Fibroblast of skin of back (primary cell): ENCODE measurements around the gene CDH13.

Experiments
- DNase-seq: peaks from one replicate; pipeline ENCODE4 v3.0.0-alpha.2; 2013

Gene CDH13

DNA sequence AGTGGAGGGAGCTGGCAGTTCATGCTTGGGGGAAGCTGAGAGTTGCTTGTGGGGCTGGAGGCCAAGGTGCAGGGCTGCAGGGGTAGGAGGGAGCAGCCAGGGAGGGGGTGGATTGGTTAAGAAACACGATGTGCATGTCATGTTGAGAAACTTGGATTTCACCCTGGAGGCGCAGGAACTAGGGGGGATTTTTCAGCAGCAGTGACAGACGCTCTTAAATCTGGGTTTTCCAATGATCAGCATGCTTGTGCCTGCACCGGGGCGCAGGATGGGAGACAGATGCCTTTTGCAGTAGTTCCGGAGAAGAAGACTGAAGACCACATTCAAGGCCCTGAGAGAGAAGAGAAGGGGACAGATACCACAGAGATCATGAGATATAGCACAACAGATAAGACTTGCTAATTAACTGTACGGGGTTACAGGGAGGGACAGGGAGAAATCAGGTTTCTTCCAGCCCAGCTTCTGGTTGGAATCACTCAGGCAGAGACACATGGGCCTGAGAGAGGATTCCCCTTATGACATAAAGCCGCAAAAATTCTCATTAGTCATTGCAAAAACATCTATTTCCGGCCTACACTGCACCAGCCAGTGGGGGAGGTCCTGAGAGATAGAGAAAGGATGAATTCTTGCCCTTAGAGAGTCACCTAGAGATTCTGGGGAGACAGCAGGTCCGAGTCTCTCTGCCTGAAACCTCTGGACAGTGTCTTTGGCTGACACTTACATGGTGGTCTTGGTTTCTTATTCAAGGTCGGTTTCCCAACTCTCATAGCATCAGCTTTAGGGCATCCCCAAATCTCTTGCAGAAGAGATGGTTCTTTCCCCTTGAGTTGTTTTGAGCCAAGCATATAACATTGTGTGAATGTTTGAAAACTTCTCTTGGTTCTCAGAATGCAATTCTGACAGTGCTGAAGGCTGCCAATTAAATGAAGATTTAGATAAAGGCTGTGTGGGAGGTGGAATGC is 27.1 kb downstream of the CDH13 start:
- peak; percentile 97 for DNase-seq

DNA sequence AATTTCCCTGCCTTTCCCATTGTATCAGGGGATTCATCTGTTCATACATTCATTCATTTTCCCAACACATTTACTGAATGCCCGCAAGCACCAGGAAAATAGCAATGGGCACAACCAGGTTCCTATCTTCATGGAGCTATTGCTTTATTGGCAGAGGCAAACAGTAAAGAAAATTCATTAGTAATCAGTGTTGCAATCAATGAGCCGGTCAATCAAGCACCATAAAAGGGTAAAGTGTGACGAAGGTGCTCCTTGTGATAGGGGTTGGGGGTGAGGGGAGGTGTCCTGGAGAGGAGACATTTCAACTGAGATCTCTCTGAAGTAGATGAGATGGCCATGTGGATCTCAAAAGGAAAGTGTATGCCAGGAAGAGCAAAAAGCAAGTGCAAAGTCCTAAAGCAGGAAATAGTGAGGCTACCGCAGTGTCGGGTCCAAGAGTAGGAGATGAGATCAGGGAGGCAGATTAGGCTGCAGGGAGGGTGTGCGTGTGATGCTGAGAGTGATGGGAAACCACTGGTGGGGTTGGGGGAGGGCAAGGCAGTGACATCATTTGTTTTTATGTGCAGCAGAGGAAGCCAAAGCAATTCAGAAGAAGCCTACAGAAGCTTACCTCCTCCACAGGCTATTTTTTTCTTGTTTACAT is 28.4 kb downstream of the CDH13 start:
- peak; percentile 95 for DNase-seq

DNA sequence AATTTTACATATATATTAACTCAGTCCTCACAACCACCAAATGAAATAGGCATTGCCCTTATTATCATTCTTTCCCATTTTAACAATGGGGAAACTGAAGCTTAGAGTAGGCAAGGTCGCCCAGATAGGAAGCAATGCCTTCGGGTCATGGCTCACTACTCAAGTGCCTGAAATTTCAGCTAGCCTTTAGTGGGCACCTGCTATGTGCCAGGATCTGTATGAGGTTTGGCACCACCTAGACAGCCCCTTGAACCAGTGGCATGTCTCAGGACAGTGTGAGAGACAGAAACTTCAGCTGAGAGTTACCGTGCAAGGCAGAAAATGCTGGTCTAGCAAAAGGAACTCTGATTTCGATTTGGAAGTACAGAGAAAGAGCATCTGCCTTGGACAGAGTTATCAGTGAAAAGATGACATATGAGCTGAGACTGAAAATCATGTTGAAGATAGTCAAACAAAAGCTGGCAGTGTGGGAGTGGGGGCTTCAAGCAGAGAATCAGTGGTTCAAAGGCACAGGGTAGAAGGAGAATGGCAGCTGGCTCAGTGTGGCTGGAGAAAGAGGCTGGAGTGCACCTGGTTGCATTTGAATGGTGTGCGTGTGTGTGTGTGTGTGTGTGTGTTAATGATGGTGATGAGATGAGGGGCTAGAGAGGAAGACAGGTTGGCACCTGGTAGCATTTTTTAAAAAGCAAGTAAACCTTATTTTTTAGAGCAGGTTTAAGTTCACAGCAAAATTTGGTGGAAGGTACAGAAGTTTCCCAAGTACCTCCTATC is 29.1 kb downstream of the CDH13 start:
- no peak for DNase-seq

DNA sequence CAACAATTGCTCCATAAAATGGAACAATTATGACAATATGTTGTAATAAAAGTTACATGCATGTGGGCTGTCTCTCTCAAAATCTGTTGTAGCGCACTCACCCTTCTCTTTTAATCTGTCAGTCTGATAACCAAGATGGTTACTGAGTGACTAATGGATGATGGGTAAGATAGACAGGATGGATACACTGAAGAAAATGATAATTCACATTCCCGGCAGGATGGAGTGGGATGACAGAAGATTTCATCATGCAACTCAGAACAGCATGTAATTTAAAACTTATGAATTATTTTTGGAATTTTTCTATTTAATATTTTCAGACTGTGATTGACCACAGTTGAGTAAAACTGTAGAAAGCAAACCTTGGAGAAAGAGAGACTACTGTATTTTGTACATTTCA is 30.5 kb downstream of the CDH13 start:
- peak; percentile 96 for DNase-seq

DNA sequence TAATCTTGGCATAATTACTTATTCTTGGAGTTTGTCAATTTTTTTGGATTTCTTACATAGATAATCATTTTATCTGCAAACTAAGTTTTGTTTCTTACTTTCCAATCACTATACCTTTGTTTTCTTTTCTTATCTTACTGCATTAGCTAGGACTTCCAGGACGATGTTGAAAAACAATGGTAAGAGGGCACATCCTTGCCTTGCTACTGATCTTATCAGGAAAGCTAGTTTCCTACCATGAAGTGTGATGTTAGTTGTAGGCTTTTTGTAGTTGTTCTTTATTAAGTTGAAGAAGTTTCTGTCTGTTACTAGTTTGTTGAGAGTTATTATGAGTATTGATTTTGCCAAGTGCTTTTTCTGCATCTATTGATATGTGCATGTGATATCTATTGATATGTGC is 31.0 kb downstream of the CDH13 start:
- DNase-seq = no peak

DNA sequence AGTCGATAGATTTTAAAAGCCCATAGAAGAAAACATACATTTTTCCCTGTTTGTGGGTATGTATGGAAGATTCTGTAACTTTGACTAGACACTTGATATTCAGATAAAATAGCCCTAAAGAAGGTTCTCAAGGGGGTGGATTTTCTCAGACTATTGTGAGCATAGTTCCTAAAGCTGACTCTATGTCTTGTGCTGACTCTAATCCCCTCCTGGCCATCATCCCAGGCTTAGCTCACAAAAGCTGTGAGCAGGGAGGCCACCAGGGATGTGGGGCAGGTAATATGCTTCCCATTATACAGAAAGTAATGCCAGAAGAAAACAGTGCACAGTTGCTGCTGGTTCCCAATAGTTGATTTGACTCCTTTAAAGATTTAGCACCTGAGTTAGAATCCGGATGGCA is 32.0 kb downstream of the CDH13 start:
- peak; percentile 37 for DNase-seq

DNA sequence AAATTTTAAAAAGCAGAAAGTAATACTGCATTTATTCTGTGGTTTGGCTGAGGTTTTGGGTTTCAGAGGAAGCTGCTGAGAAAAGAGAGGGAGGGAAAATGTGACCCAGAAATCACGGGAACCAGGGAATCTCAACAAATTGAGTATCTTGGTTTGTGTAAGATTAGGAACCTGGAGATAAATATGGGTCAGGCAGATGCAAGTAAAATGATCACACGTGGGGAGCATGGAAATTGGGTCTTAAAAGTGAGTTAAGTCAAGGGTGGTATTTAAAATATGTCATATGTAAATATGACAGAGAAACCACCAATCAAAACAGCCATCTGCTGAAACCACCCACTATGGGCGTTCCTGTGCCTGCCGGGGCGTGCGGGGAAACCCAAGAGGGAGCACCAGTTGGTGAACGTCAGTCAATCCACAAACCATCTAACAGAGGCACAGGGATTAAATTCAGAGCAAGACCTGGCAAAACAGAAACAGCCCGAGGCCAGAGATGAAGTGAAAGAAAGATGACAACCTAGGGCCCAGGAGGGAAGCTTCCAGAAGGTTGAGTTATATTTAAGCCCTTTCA is 33.4 kb downstream of the CDH13 start:
- DNase-seq = peak; percentile 80

DNA sequence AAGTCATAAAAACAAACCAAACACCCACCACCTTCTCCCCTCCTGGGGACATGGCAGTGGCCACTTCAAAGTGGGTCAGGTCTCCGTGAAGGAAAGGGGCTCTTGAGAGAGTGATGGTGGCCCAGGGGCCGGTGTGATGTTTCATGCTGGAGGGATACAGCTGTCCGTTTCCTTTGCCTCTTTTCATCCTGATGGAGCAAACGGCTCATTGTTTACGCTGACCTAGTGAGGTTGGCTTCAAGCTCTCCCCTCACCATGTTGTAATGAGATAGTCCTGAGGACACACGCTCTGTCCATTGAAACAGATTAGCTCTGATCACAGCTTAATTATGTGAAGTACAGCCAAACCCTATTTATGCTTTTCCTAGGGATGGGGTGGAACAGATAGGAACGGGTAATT is 34.2 kb downstream of the CDH13 start:
- no peak for DNase-seq

DNA sequence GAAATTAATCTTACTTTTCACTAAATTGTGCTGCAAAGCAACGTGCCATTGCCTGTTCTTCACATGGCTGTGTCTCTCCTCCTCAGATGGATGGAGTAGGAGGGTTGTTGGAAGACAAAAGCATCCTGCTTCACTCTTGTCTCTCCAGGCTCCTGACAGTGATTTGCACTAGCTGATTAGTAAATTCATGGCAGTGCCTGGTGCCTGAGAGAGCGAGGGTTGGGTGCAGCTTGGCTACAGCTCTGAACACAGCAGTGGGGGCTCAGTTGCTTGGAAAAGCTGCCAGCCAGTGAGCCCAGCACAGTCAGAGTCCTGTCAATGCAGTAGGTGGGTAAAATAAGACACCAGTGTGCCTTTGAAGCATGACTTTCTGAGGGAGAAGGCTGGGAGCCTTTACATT is 37.4 kb downstream of the CDH13 start:
- DNase-seq = no peak

DNA sequence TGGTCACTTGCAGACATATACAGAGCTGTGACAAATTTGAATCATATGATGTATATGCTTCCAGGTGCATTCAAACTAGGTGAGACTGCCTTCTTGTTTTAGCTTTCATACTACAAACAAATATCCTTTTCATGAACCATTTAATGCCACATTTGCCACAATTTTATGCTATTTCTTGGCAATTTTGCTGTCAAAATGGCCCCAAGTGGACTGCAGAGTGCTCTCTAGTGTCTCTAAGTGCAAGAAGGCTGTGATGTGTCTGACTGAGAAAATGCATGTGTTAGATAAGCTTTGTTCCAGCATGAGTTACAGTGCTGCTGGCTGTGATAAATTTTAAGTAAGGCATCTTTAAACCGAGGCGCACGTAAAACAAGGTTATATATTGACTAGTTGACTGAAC is 38.3 kb downstream of the CDH13 start:
- no peak for DNase-seq

DNA sequence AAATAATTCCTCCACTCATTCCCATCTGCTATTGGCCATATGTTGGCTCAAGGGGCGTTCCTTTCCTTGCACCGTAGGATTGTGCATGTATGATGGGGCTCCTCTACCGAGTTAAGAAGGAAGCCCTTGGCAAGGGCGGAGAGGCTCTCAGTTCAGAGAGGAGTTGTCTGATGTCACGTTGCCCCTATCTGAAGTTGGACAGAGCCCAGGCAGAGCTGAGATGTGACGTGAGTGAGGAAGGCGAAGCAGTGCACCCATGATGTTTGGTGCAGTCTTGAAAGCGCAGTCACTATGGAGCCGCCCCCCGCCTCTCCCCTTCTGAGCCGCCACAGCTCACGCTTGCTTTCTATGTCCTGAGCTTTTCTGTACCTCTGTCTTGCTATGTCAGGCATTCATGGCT is 40.7 kb downstream of the CDH13 start:
- no peak for DNase-seq

DNA sequence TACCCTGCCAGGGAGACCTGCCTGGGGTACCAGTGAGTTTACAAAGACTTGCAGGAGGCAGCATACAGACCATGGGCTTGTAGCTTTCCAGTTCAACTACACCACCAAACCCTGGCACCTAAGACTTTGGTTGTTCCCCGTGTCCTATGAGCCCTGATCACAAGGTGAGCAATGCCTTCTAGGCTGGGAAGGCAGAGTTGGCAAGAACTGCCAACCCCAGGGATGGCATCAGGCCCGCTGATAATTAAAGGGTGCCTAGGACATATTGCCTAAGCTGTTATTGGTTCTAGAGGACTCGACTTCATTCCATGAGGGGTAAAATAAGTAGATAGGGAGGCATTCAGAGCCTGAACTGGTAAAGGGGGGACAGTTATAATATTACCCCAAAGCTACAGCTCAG is 41.3 kb downstream of the CDH13 start:
- DNase-seq = no peak

DNA sequence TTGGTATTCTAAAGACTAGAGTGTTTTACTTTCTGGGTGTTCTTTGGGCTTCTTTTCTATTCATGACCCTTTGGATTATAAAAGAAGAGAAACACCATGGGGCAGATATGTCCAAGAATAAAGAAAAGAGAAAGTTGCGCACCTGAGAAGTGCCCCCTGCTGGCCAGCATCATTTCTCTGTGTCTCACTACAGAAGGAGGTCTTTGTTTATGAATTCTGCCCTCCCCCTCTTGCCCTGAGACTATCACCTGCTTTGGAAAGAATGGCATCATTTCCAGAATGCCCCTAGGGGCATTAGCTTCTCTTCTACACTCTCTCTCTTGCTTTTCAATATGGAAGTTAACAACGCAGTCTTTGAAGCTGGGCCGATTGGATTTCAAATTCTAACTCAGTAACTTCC is 45.0 kb downstream of the CDH13 start:
- no peak for DNase-seq

DNA sequence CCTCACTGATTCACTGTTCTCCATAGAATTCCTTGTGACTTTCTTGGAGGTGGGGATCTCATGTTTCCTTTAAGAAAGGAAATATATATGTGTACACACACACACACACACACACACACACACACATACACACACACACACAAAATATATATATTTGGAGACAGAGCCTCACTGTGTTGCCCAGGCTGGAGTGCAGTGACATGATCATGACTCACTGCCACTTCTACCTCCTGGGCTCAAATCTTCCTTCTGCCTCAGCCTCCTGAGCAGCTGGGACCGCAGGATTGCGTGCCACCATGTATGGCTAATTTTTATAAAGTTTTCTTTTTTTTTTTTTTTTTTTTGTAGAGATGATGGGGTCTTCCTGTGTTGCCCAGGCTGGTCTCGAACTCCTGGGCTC is 45.9 kb downstream of the CDH13 start:
- DNase-seq = peak; percentile 61

DNA sequence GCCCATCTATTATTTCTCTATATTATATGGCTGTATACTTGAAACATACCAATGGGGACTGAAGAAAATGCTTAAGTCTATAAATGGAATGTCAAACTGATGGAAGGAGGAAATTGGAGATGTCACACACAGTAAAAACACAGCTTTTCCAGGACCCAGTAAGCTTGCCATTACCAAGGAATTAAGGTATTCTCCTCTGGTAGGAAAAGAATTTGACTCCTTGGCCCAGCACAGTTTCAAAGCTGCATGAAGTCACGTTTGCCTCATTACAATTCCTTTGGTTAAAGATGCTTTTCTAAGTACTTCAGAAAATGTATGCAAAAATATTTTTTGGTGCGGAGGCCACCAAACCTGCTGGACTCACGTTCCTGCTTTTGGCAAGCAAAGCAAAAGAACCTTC is 48.5 kb downstream of the CDH13 start:
- peak; percentile 80 for DNase-seq

DNA sequence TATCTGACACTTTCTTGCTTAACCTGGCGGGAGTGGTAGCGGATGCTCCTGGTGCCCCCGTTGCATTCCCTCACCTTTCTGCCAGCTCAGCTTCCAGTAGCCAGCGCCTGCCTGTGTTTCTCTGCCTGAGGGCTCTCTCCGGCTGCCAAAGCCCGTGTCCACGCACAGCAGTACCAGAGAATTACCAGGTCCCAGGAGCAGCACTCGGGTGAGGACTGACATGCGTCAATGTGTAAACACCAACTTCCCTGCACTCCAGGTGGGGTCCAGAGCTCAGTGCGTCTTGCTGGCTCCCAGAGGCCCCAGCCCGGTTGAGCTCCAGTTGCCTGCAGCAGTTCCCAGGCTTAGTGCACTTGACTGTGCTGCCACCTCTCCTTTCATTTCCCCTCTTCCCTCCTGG is 54.8 kb downstream of the CDH13 start:
- DNase-seq = no peak

DNA sequence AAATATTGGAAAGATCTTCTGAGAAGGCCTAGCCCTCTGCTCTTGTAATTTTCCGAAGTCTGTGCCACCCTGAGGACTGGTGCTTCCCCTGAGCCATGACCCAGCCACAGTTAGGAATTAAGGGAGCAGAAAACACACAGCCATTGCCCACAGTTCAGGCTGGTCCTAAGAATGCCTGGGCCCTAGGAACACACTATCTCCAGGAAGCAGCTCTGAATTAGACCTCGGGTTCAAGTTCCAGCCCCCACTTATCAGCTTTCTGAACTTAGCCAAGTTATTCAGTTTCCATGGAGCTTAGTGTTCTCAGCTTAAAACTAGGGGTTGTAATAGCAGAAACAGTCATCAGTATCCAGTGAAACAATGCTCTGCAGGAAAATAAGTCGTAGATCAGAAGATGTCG is 56.0 kb downstream of the CDH13 start:
- DNase-seq = no peak

DNA sequence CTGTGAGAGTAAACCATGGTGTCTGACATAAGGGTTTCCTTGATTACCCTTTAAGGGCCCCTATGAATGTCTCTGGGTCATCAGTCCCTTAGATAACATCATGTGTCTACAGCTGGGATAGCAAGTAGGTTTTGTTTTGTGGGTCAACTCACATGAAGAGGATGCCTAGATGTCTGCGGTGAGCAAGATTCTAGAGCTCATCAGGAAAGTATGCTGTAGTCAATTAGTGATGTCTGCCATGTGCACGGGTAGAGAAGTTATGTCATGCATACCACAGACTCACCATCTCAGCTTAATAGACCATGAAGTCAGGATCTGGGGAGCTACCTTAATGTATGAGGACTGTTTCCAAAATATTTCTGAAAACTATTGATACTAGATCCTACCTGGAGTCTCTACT is 57.5 kb downstream of the CDH13 start:
- peak; percentile 56 for DNase-seq

DNA sequence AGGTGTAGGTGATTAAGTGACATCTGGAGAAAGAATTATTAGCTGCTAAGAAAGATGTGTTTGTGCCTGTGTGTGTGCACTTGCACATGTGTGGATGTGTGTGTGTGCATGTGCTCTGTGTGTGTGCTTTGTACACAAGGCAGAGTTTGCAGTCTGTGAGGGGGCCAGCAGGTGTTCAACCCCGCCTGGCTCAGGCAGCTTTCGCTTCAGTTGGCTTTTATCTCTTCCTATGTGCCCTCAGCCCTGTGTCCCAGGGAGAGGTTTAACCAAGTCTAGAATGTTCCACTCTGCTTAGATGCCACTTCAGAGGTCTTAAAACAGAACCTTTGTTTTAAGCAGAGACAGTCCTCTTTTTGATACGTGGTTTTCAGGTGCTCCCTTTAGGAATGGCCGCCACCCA is 58.8 kb downstream of the CDH13 start:
- no peak for DNase-seq

DNA sequence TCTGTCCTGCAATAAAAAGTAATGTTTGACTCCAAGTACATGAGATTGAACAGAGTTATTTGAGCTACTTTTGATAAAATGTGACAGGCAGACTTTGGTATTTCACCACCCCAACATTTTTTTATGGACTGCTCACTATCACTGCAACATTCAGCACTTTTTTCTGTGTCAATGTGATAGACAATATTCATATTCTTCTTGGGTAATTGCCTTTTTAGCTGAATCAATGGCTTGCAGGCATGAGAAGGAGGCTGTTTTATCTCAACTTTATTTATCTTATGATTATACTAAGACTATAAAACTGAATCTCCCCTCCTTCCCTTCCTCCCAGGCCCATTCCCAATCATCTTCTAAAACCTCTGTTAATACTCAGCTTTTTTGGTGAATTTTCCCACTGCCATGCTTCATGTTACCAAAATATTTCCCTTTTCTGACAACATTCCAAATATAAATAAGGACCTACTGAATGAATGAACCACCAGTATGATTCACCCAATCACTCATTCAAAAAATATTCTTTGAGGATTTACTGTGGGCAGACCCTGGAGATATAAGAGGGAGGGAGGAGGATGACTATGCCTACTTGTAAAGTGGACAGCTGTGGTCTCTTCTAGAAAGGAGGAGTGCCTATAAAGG is 67.6 kb downstream of the CDH13 start:
- DNase-seq = peak; percentile 94

DNA sequence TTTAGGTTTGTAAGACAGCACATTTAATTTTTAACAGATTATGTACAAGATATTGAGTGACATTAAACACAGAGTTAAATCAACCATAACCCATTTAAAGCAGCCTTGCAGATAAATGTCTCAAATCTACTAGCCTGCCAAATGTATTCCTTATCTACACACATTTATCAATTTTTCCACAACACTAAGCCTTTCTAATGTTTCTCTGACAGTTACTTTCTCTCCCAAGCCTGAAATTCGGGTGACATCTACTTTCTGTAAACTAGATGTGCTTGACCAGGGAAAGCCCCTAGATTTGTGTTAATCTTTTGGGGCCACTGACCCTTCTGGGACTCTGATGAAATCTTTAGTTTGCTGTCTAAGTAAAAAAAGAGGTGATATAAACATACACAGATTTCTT is 69.0 kb downstream of the CDH13 start:
- DNase-seq = no peak

DNA sequence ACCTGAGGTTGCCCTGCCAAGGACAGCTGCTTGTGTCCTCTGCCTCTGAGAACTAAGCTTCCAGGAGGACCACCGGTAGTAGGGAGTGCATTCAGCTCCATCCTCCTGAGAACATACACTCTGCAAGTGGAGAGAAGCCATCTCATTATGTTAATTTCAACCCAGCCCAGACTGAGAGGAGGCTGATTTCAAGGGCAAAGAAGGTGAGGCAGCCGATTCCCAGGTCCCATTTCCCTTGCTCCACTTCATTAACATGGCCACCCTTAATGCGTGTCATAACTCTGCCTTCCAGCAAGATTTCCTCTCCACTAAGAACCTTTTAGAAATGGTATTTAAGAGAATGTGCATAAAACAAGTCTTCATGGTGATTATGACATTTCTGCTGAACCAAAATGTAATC is 72.5 kb downstream of the CDH13 start:
- no peak for DNase-seq
